GM19463 (cell line): ENCODE measurements around the gene ZMYM2.

Experiments used
- ATAC-seq: cut with Tn5 transposase; IDR thresholded peaks from one replicate; pipeline ENCODE4 v1.9.1; 2021; ENCODE audit warnings: mild to moderate bottlenecking, moderate library complexity; ENCODE audit not compliant: unreplicated experiment

Gene ZMYM2

DNA sequence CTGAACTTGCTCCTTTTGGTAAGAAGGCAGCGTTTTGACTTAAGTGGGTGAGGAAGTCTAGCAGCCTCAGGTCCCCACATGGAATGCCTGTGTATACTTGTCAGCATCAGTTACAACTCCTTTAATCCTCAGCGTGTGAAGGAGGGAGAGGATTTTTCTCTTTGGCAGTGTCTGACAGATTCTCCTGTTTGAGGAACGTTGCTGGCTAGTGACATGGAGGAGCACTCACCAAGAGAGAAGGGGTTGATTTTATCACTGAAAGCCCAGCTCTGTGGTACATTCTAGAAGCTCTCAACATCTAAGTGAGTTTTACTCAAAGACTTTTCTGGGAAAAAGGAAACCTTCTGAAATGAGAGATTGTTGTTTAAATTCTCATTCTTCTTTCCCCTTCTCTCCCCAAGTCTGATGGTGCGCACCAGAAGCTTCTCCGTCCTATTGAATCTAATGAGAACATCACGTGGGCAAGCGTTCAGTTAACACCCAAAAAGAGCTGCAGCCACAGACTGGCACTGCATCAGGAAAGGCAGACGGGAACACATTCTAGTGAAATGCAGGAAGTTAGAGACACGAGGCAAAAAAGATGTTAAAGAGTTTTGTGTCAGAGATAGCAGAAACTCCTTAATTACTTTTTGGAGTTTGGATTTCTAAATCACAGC, 144.1 kb downstream of the ZMYM2 start:
- no peak for ATAC-seq

DNA sequence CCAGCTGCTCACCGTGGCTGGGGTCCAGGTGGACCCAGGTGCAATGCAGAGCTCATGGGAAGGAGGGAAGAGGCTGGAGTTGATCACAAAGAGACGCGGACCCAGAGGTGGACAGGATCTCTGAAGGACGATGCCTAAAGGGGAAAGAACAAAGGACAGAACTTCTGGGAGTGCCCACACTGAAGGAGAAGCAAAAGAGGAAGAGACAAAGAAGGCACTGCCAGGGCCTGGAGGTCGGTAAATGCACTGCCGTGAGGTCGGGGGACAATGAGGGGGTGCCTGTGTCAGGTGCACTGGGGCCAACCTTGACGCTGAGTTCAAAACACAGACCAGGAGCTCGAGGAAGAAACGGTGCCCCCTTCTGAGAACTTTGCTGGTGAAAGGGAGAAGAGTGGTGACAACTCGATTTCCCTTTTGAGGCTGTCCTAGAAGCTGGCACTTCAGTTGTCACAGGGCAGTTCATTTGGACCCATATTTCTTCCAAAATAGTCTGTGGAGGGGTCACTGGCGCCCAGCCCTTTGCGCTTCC, 146.7 kb downstream of the ZMYM2 start:
- no peak for ATAC-seq

DNA sequence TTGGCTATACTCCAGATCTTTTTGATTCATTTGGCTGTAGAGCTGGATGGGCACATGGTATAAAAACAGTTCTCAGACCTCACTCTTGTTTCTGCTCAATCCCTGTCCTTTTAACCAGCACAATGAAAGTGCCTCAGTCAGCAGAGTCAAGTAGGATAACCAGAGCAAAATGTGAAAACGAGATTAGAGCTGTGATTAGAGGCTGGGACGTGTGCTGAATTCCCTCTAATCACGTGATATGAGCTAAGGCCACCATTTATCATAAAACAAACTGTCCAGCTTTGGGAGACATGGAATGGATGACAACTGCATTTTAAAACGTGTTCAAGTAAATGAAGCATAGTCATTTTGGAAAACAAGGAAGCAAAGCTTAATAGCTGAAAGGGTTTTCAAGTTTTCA, 148.2 kb downstream of the ZMYM2 start:
- ATAC-seq = no peak

DNA sequence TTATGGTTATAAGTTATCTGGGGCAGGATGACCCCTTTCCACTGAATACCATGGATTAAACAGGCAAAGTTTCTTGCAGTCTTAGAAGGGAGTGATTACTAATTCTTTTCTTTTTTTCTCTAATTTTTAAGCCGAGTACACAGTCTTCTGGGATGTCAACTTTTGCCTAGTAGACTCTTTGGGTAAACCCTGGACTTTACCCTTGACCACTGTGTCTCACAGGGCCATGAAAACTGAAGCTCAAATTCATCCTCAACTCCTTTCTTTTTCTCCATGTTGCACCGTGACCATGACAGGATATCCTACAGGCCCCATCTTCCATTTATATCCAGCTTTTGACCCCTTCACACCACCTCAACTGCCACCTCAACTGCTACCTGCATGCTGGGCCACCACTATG, 150.5 kb downstream of the ZMYM2 start:
- no peak for ATAC-seq

DNA sequence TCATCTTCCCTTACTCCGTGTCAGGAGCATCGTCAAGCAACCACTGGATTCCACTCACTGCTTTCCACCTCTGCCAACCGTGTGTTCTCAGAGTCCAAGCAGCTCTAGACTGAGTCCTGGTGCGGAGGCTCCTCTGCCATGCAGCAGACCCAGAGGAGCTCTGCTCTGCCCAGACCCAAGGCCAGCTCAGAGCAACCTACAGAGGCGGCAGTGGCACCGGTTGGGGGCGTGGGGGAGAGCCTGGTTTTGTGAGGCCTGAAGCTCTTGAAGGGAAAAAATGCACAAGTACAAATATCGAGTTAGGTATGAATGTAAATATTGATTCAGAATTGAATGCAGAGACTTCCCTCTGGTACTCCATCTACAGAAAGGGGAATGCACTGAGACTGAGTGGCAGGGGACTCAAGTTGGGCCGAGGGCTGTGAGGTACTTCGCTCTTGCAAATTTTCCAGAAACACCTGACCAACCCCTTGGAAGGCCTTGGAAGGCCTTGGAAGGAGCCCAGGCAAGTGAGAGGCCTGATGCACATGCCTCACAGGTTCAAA, 155.6 kb downstream of the ZMYM2 start:
- no peak for ATAC-seq

DNA sequence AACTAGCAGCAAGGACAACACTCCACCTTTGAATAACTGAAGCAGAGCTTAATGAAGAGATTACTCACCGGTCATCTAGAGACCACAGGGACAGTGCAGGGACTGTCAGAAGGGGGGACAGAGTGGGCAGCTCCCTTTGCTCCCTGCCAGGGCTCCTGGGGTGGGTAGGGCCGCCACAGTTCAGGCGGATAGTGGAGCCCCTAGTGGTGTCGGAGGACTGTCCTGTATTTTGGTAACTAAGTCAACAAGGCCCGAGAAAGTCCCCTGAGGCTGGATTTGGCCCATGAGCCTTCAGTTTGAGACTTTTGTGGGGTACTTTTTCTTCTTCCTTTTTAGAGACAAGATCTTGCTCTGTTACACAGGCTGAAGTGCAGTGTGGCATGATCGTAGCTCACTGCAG, 157.7 kb downstream of the ZMYM2 start:
- no peak for ATAC-seq

DNA sequence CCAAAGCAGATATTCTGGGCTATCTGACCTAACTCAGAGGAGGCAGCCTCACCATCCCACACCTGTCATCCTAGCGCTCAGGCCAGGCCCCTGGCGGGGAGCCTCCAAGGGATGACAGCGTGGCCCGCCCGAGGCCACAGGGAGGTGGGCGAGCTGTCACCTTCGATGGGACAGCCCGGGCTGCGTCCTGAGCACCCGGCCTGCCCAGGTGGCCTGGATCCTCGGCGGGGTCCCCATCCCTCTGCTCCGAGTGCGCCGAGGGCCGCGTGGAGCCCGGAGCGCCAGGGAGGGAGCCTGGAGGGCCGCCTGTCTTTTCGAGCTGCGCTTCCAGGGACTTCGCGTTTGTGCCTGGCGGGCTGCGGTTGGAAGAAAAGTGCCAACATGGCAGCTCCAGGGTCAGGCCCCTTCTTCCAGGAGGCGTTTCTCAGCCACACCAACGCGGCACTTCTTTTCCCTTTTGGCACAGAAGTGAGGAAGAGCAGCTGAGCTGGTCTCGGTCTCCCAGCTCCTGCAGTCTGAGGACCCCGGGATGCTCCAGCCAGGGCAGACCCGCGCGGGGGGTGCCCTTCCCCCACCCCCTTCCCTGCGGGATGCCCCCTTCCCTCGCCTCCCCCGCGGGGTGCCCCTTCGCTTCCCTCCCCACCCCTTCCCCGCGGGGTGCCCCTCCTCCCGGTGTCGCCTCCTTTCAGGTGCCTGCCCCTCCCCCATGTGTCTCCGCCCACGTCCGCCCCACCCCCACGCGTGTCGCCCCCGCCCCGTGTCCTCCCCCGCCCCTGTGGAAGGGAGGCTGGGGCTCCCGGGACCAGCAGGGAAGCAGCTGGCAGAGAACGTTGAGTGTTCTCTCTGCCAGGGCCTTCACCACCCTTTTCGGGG, 160.0 kb downstream of the ZMYM2 start:
- peak; percentile 80 for ATAC-seq

DNA sequence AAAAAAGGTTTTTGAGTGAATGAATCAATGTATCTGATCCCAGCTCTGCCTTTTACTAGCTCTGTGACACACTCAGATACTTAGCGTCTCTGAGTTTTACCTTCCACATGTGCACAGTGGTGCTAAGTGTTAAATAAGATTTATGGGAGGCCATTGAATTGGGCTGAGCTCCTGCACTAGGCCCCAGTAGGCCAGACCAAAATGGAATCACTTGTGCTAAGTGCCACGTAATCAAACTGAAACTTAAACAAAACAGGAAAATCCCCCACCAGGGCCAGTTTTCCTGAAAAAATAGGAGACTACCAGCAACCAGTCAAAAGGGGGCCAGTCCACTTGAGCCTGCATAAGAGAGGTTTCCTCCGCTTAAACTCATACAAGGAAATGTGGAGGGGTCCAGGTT, 161.4 kb downstream of the ZMYM2 start:
- ATAC-seq = no peak

DNA sequence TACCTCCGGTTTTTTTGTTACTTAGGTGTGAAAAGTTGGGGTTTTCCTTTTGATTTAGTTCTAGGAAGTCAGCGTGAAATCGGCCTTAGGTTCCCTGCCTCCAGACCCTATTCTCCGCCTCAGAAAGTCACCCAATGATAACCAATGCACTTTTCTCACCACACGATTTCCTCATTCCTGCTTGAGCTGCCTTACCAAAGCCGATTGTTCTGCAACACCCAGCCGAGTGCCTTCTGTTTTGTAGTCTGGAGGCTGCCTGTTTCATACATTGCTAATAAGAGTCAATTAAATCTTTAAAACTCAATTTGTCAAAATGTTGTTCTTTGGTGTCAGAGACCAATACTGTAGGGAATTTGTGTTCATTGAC, 162.6 kb downstream of the ZMYM2 start:
- ATAC-seq = no peak

DNA sequence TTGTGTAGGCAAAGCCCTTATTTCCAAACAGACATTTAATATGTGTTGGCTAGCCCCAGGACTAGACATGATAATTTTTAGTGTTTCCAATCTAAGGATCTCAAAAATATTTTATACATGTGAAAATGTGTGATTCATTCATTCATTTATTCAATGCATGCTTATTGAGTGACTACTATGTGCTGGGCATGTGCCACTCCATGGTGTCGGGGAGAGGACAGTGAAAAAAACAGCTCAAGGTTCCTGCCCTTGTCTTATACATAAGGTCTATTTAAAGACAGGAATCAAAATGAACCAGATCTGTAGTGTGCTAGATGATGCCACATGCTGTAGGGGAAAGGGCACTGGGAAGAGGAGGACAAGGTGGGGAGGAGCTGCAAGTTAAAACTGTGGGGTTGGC, 165.8 kb downstream of the ZMYM2 start:
- ATAC-seq = no peak

DNA sequence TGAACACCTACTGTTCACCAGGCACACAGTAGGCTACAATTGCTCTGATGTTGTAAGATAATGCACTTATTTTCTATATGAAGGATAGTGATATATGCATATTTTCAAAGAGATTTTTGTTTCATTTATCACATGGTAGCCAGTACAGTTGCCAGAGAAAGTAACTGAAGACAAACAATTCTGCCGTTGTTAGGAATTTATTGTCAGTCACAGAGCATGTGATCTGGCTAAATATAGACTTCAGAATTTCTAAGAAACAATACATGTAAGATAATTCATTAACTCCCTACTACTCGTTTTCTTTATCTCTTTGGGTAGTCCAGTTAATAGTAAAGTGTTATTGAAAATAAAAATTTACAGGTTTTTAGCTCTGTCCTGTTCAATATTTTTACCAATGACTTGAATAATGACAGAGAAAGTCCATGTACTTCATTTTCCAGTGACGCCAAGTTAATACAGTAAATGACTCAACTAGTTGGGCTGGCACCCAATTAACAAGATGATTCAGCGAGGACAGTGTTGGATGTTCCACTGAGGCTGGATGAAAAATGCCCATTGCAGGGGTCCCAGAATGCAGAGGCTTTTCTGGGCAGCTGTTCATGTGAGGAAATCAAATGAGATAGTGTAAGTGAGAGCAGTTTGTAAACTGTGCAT, 166.7 kb downstream of the ZMYM2 start:
- no peak for ATAC-seq

DNA sequence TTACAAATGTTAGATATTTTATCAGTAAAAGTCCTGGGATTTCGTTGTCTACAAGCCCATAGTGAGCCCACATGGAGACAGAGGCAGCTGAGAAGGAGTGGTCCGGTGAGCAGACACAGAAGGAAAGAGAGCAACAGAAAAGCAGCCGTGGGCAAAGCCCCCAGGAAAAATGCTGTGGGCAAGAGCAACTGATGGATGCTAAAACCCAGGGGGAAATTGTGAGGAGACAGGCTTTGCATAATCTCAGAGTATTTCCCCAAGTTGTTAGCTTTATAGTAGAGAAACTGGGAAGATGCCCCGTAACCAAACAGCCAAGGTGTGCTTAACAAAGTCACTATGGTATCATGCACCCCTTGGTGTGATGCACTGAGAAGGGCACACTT, 167.2 kb downstream of the ZMYM2 start:
- no peak for ATAC-seq

DNA sequence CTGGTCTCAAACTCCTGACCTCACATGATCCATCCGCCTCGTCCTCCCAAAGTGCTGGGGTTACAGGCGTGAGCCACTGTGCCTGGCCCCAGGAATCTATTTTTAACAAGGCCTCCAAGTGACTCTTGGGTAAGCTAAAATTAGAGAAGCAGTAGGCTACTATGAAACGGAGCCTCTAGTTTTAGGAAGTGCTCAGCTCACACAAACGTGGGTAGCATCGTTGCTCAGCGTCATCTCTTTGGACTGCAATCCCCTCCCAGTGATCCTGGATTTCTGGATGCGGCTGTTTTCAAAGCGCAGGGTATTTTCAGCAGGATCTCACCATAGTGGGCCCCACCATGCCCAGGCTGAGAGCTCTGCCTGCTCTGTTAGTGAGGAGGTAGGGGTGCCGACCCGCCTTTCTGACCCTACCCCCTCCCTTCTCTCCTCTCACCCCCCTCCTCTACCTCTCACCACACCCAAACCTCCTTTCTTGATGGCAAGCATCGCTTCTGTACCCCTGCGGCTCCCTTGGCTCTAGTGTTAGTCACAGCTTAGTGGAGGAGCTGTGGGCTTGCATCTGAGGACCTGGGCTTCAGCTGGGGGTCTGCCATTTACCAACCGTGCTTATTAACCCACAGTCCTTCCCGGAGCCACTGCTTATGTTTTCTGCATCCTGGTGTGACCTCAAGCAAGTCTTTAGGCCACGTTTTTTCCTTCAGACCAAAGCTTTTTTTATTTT, 168.2 kb downstream of the ZMYM2 start:
- ATAC-seq = no peak

DNA sequence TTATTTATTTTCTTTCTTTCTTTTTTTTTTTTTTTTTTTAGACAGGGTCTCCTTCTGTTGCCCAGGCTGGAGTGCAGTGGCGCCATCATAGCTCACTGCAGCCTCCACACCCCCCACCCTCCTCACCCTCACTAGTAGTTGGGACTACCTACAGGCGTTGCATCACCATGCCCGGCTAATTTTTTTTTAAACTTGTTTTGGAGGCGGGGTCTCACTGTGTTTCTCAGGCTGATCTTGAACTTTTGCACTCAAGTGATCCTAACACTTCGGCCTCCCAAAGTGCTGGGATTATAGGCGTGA, 168.7 kb downstream of the ZMYM2 start:
- peak; percentile 12 for ATAC-seq

DNA sequence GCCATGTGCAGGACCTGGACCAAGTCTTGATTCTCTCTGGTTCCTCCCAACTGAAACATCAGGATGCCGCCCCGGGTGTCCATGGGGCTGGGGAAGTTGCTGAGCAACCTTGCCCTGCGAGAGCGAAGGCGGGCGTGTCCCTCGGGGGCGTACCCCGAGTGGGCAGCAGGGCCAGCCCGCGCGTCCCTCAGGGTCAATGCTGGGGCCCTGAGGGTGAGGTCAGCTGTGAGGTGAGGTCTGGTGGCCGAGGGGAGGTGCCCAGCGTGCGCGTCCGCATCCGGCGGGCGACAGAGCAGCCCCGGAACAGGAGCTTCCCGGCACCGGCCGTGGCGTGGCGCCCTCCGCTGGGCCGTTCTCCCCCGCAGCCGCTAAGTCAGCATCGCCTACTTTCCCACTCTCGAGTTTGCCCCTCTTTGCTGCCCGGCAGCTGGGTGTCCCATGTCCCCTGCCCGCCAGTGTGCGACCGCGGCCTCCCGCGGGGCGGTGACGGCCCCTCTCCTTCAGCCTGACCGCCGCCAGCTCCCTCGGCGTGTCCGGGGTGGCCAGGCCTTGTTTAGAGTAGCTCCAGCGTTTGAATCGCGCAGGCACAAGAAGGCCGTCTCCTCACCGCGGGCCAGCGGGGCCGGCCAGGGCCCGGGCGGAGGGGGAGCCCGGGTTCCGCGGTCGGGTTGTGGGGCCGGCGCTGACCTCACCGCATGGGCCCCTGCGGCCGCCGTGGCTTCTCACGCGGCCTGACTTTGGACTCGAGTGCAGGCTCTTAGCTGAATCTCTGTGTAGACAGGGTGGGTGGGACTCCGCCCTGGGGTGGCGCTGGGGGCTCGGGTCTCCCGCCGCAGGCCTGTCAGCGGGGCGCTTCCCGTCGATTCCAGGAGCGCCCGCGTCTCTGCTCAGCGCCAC, 169.3 kb downstream of the ZMYM2 start:
- ATAC-seq = peak; percentile 74

DNA sequence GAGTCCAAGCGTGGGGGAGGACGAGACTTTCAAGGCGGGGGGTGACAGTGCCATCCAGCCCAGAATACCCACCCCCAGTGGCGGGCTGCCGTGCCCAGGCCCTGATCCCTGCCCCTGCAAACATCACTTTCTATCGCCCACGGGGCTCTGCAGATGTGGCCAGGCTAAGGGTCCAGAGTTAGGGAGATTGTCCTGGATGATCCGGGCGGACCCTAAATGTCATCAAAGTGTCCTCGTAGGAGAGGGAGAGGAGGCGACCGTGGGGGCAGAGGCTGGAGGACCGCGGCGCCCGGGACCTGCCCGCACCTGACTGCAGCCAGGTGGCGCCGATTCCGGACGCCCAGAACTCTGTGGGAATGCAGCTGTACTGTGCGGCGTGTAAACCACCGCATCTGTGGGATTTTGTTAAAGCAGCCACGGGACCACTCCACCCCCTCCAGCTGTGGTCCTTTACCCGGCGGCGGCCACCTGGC, 170.0 kb downstream of the ZMYM2 start:
- ATAC-seq = peak; percentile 7

DNA sequence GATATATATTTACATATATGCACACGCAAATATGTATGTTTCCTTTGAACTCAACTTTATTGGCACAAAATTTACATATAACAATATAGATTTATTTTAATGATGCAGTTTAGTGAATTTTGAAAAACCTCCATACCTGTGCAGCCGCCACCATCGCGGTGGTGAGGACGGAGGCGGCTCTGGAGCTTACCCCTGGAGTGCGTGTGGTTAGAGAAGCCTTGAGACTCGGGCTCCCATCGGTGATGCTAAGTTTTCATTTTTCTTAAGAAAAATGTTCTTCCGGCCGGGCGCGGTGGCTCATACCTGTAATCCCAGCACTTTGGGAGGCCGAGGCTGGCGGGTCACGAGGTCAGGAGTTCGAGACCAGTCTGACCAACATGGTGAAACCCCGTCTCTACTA, 170.5 kb downstream of the ZMYM2 start:
- ATAC-seq = no peak

DNA sequence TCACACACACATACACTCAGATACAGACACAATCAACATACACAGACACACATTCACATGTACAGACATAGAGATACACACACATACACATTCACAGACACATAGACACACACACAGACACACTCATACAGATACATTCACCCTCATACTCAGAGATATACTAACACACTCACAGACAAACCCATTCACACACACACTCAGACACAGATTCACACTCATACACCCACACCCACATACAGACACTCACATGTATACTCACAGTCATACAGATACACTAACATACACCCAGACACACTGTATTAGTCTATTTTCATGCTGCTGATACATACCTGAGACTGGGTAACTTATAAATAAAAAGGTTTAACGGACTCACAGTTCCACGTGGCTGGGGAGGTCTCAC, 171.5 kb downstream of the ZMYM2 start:
- no peak for ATAC-seq

DNA sequence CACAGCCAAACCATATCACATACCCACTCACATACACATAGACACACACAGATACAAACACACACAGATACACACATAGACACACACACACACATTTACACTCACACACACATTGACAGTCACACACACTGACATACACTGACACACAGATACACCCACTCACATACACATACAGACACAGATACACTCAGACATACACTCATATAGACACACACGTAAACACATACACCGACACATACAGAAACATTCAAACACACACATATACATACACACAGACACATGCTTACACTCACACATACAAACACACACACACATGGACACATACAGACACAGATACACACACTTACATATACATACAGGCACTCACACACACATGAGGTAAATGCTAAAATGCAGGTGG, 172.1 kb downstream of the ZMYM2 start:
- ATAC-seq = no peak
